ENCODE results near the gene BNIPL.

Gene BNIPL

GRCh38 chr1:151060007-151060656 is 23.7 kb downstream of the BNIPL start, which contains the start of gene MLLT11:
Gene MLLT11 (plus strand): TSS chr1:151060397. CDS start chr1:151067225, 6,828 bp downstream.
- peak; percentile 88 for DNase-seq

- DNase-seq = no peak
Measured at GRCh38 chr1:151060657-151061421, 24.5 kb downstream of the BNIPL start.

GRCh38 chr1:151061704-151062103 is 25.3 kb downstream of the BNIPL start:
- no peak for DNase-seq

GRCh38 chr1:151062741-151063371 is 26.5 kb downstream of the BNIPL start:
- DNase-seq = no peak

GRCh38 chr1:151065089-151065645 is 28.8 kb downstream of the BNIPL start:
- DNase-seq = no peak

- DNase-seq = no peak
Measured at GRCh38 chr1:151067185-151067584, 30.8 kb downstream of the BNIPL start.

GRCh38 chr1:151069103-151069486 is 32.7 kb downstream of the BNIPL start:
- DNase-seq = no peak

GRCh38 chr1:151070474-151071276 is 34.3 kb downstream of the BNIPL start, which contains the start of gene GABPB2:
Gene GABPB2 (plus strand): TSS chr1:151070761. CDS start chr1:151088190, 17,429 bp downstream.
- DNase-seq = peak; percentile 96

- DNase-seq = no peak
Measured at GRCh38 chr1:151072224-151072623, 35.8 kb downstream of the BNIPL start.

GRCh38 chr1:151085953-151086559 is 49.7 kb downstream of the BNIPL start:
- DNase-seq = no peak

Measured in femur (tissue), 1 donor.